Activated naive CD8-positive, alpha-beta T cell treated with anti-CD3 and anti-CD28 coated beads for 36 hours (primary cell): ENCODE data around the gene TMTC2. TPM values are rescaled to one million over a fixed set of nuclear protein-coding genes. Genes with fewer than 3 reads are reported as not detected.
"Not testable (repeated sequence)": the region's sequence is repeated elsewhere in the genome, so short reads cannot be mapped to it uniquely, and the experiment has no call there.

ENCODE experiments used
- DNase-seq: peaks from one replicate; pipeline ENCODE4 v3.0.0; 2021
- H3K27ac Mint-ChIP-seq: one replicate; pipeline ENCODE4 v1.8.0; 2022; ENCODE audit warnings: mild to moderate bottlenecking, moderate library complexity, mixed read lengths
- H3K27me3 Mint-ChIP-seq: one replicate; pipeline ENCODE4 v1.8.0; 2022; ENCODE audit warnings: mild to moderate bottlenecking, mixed read lengths
- H3K36me3 Mint-ChIP-seq: one replicate; pipeline ENCODE4 v1.8.0; 2021; ENCODE audit warnings: mild to moderate bottlenecking, mixed read lengths
- H3K4me1 Mint-ChIP-seq: one replicate; pipeline ENCODE4 v1.8.0; 2021; ENCODE audit warnings: mixed read lengths
- H3K4me3 Mint-ChIP-seq: one replicate; pipeline ENCODE4 v1.8.0; 2022; ENCODE audit warnings: mild to moderate bottlenecking, moderate library complexity, mixed read lengths
- H3K9me3 Mint-ChIP-seq: one replicate; pipeline ENCODE4 v1.8.0; 2022; ENCODE audit warnings: mixed read lengths
- total RNA-seq, 2 experiments: library from RNA; stranded (reverse); gene quantifications; one replicate each; pipeline ENCODE4 v1.2.3, GENCODE V29; 2021

Gene TMTC2
- total RNA-seq, 2 experiments from 2014 or later, result 1.4 to 1.7 TPM

DNA sequence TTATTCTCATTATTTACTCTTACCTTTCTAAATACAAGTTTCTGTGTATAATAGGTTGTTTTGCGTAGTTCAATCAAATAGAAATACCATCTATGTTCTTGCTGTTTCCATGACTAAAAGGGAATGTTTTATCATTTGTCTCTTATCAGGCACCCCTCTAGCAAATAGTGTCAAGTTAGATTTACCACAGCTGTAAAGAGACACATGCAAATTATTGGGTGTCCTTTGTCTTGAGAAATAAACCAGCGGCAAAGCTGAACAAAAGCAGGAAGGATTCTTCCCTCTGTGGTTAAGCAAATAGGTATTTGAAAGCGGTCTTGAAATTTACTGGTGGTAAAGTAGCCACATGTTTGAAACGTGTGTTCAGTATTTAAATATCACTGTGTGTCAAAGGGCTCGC lies 405.9 kb downstream of the TMTC2 start:
- no peak overlapping the region for H3K27ac Mint-ChIP-seq
- H3K27me3 Mint-ChIP-seq, result no peaks in the 10 kb centered on the region
- no peaks in the 10 kb centered on the region for H3K36me3 Mint-ChIP-seq
- H3K4me1 Mint-ChIP-seq, result no peaks in the 10 kb centered on the region
- no peak overlapping the region for H3K4me3 Mint-ChIP-seq
- H3K9me3 Mint-ChIP-seq, result peaks cover 8% of the 10 kb centered on the region
- no peak for DNase-seq

DNA sequence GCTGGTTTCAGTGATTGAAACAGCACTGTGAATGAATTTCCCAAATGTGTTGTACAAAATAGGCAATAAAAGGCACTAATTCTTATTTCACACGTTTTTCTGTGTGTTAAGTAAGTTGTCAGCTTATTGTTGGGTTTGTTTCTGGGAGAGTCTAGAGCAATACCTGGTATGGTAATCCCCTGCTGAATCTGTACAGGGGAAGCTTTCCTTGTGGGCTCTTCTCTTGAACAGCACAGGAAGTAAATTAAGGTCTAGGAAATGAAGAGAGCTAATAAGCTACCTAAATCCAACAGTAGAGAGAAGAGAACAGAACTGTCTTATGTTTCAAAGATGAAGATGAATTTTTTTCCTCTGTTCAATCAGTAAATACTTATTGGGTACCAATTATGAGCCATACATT lies 406.7 kb downstream of the TMTC2 start:
- H3K36me3 Mint-ChIP-seq, result no peaks in the 10 kb centered on the region
- no peak overlapping the region for H3K27ac Mint-ChIP-seq
- no peaks in the 10 kb centered on the region for H3K4me1 Mint-ChIP-seq
- no peak for DNase-seq
- H3K4me3 Mint-ChIP-seq, result no peak overlapping the region
- H3K9me3 Mint-ChIP-seq, result peaks cover 8% of the 10 kb centered on the region
- H3K27me3 Mint-ChIP-seq, result no peaks in the 10 kb centered on the region

GRCh38 chr12:83097643-83098342 lies 411.1 kb downstream of the TMTC2 start:
- no peaks in the 10 kb centered on the region for H3K36me3 Mint-ChIP-seq
- no peaks in the 10 kb centered on the region for H3K27me3 Mint-ChIP-seq
- no peak overlapping the region for H3K27ac Mint-ChIP-seq
- no peak overlapping the region for H3K4me3 Mint-ChIP-seq
- no peak for DNase-seq
- H3K9me3 Mint-ChIP-seq, result peaks cover 8% of the 10 kb centered on the region
- no peaks in the 10 kb centered on the region for H3K4me1 Mint-ChIP-seq

GRCh38 chr12:83099436-83099835 lies 412.7 kb downstream of the TMTC2 start:
- no peak for DNase-seq
- Mint-ChIP-seq H3K36me3 (no peaks in the 10 kb centered on the region), H3K4me3 (no peak overlapping the region), H3K27me3 (no peaks in the 10 kb centered on the region), H3K9me3 (peaks cover 8% of the 10 kb centered on the region), H3K27ac (no peak overlapping the region), H3K4me1 (no peaks in the 10 kb centered on the region)

GRCh38 chr12:83102499-83102898 lies 415.8 kb downstream of the TMTC2 start:
- no peaks in the 10 kb centered on the region for H3K27me3 Mint-ChIP-seq
- H3K27ac Mint-ChIP-seq, result no peak overlapping the region
- H3K4me3 Mint-ChIP-seq, result no peak overlapping the region
- H3K4me1 Mint-ChIP-seq, result no peaks in the 10 kb centered on the region
- DNase-seq, result no peak
- H3K9me3 Mint-ChIP-seq, result no peaks in the 10 kb centered on the region
- no peaks in the 10 kb centered on the region for H3K36me3 Mint-ChIP-seq

- Mint-ChIP-seq H3K27me3 (no peaks in the 10 kb centered on the region), H3K27ac (no peak overlapping the region), H3K4me1 (no peaks in the 10 kb centered on the region), H3K9me3 (no peaks in the 10 kb centered on the region), H3K4me3 (no peak overlapping the region), H3K36me3 (no peaks in the 10 kb centered on the region)
- no peak for DNase-seq
Observed at GRCh38 chr12:83106873-83107272, 420.2 kb downstream of the TMTC2 start.

GRCh38 chr12:83110424-83110823 lies 423.7 kb downstream of the TMTC2 start:
- Mint-ChIP-seq H3K27ac (no peak overlapping the region), H3K4me3 (no peak overlapping the region), H3K27me3 (no peaks in the 10 kb centered on the region), H3K9me3 (no peaks in the 10 kb centered on the region), H3K36me3 (no peaks in the 10 kb centered on the region), H3K4me1 (no peaks in the 10 kb centered on the region)
- DNase-seq, result no peak

- Mint-ChIP-seq H3K36me3 (no peaks in the 10 kb centered on the region), H3K4me1 (no peaks in the 10 kb centered on the region), H3K27me3 (no peaks in the 10 kb centered on the region), H3K27ac (no peak overlapping the region), H3K9me3 (peaks cover 6% of the 10 kb centered on the region), H3K4me3 (no peak overlapping the region)
- DNase-seq, result no peak
Observed at GRCh38 chr12:83113945-83114344, 427.2 kb downstream of the TMTC2 start.

DNA sequence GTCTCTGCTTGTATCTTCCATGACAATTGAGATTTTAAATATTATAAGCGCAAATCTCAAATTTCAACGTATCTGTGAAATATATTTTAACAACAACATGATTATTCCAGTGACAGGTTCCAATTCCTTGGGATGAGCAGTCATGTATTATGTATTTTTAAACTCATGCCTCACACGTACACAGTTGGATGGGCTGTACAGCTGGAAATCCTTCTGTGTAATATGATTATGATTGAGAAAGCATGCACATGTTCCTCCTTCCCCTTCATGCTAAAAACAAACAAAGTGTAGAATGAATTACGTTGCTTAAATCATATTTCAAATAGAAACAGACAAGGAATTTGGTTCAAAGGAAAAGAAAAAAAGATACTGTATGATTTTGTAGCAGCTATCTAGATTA lies 428.3 kb downstream of the TMTC2 start:
- Mint-ChIP-seq H3K27me3 (no peaks in the 10 kb centered on the region), H3K4me1 (no peaks in the 10 kb centered on the region), H3K9me3 (peaks cover 6% of the 10 kb centered on the region), H3K4me3 (no peak overlapping the region), H3K27ac (no peak overlapping the region), H3K36me3 (no peaks in the 10 kb centered on the region)
- no peak for DNase-seq

- DNase-seq, H3K27me3 Mint-ChIP-seq, H3K9me3 Mint-ChIP-seq, H3K4me1 Mint-ChIP-seq, H3K4me3 Mint-ChIP-seq, H3K27ac Mint-ChIP-seq, H3K36me3 Mint-ChIP-seq: not testable (repeated sequence)
Observed at GRCh38 chr12:83117926-83118325, 431.2 kb downstream of the TMTC2 start.

GRCh38 chr12:83121897-83122622 lies 435.4 kb downstream of the TMTC2 start:
- H3K4me1 Mint-ChIP-seq, result no peaks in the 10 kb centered on the region
- no peaks in the 10 kb centered on the region for H3K36me3 Mint-ChIP-seq
- H3K27ac Mint-ChIP-seq, result no peak overlapping the region
- no peak for DNase-seq
- peaks cover 3% of the 10 kb centered on the region for H3K27me3 Mint-ChIP-seq
- H3K4me3 Mint-ChIP-seq, result no peak overlapping the region
- peaks cover 3% of the 10 kb centered on the region for H3K9me3 Mint-ChIP-seq

DNA sequence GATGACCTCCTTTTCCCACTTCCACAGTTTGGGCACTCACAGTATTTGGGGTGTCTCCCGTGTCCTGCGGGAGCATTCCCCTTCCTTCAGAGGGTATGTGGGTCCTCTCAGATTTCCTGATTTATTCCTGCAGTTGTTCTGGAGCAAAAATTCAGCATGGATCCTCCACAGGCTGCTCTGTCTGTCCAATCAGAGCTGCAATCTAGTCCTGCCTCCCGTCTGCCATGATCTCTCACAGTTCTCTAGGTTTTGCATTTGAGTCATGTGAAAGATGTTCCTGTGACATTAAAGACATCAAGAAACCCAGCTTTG lies 435.9 kb downstream of the TMTC2 start:
- H3K27me3 Mint-ChIP-seq, result peaks cover 3% of the 10 kb centered on the region
- H3K36me3 Mint-ChIP-seq, result no peaks in the 10 kb centered on the region
- H3K9me3 Mint-ChIP-seq, result peaks cover 3% of the 10 kb centered on the region
- H3K4me3 Mint-ChIP-seq, result no peak overlapping the region
- no peaks in the 10 kb centered on the region for H3K4me1 Mint-ChIP-seq
- H3K27ac Mint-ChIP-seq, result no peak overlapping the region
- DNase-seq, result no peak

DNA sequence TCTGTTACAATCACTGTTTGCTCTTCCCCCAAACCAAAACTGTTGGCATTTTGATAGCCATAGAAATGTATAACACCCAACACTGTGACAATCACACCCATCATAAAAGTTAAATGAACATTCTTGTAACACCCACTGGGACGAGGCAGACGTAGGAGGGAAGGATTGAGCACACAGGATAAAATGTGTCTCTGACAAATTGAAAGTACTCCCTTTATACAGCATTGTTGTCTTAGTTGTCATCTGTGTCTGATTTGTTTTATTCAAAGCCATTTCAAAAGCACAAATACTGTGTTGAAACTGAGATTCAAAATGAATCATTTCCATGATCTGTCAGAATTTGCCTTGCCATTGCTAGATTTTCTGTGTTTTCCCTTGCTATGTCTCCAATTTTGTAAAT lies 436.3 kb downstream of the TMTC2 start:
- no peaks in the 10 kb centered on the region for H3K36me3 Mint-ChIP-seq
- no peak overlapping the region for H3K27ac Mint-ChIP-seq
- no peak for DNase-seq
- no peak overlapping the region for H3K4me3 Mint-ChIP-seq
- peaks cover 3% of the 10 kb centered on the region for H3K9me3 Mint-ChIP-seq
- peaks cover 3% of the 10 kb centered on the region for H3K27me3 Mint-ChIP-seq
- no peaks in the 10 kb centered on the region for H3K4me1 Mint-ChIP-seq

- Mint-ChIP-seq H3K9me3 (no peaks in the 10 kb centered on the region), H3K27me3 (no peaks in the 10 kb centered on the region), H3K4me1 (no peaks in the 10 kb centered on the region), H3K4me3 (no peak overlapping the region), H3K27ac (no peak overlapping the region), H3K36me3 (peaks cover 3% of the 10 kb centered on the region)
- DNase-seq, result no peak
Observed at GRCh38 chr12:83128540-83128939, 441.8 kb downstream of the TMTC2 start.

GRCh38 chr12:83130178-83130577 lies 443.5 kb downstream of the TMTC2 start:
- no peaks in the 10 kb centered on the region for H3K9me3 Mint-ChIP-seq
- H3K27ac Mint-ChIP-seq, result no peak overlapping the region
- H3K4me1 Mint-ChIP-seq, result no peaks in the 10 kb centered on the region
- no peaks in the 10 kb centered on the region for H3K27me3 Mint-ChIP-seq
- peaks cover 3% of the 10 kb centered on the region for H3K36me3 Mint-ChIP-seq
- DNase-seq, result no peak
- no peak overlapping the region for H3K4me3 Mint-ChIP-seq

DNA sequence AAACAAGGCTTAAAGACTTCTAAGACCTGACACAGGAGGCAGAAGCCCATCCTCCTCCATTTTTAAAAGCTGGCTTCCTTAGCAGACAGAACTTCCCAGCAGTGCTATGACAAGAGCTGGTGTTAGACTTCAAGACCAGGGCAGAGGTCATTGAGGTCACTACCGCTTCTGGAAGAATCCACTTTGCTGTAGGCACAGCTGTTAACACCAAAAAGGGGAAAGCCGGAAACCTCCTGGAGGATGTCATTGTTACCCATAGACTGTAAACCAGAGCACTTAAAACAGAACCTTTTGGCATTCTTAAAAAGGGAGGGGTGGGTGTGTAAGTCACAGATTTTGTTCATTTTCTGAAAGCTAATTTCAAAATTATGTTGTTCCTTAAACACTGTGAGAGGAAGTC lies 445.7 kb downstream of the TMTC2 start:
- Mint-ChIP-seq H3K4me3 (no peak overlapping the region), H3K4me1 (no peaks in the 10 kb centered on the region), H3K27ac (no peak overlapping the region), H3K36me3 (peaks cover 3% of the 10 kb centered on the region), H3K9me3 (no peaks in the 10 kb centered on the region), H3K27me3 (no peaks in the 10 kb centered on the region)
- no peak for DNase-seq
